WTC11 (cell line): ENCODE results near the gene ADGRF3. TPM values are rescaled to one million over a fixed set of nuclear protein-coding genes. Genes with fewer than 3 reads are reported as not detected.

Experiments
- ATAC-seq: fragments of 200-7000 bp; cut with Tn5 transposase; 2 replicates; pipeline ENCODE4 v1.10.0; 2021; ENCODE audit warnings: mild to moderate bottlenecking, moderate library complexity
- CTCF ChIA-PET: fragments of 300-600 bp; sonication (Branson Sonifier 250); formaldehyde crosslinking; loops from one replicate; lab custom pipeline; 2021; ENCODE audit warnings: antibody characterized with exemption; lab: Charles Lee
- POLR2A ChIA-PET: fragments of 350-600 bp; sonication (Branson Sonifier 250); formaldehyde crosslinking; loops from one replicate; lab custom pipeline; 2021; ENCODE audit warnings: antibody characterized with exemption; lab: Charles Lee
- DNase-seq: peaks from one replicate; pipeline ENCODE4 v3.0.0; 2021; ENCODE audit warnings: low spot score
- H3K27ac Mint-ChIP-seq: 2 replicates; pipeline ENCODE4 v1.8.0; 2021; ENCODE audit warnings: mixed read lengths
- H3K27me3 Mint-ChIP-seq: 2 replicates; pipeline ENCODE4 v1.8.0; 2021; ENCODE audit warnings: low read depth, mild to moderate bottlenecking, moderate library complexity, mixed read lengths
- H3K36me3 Mint-ChIP-seq: 2 replicates; pipeline ENCODE4 v1.8.0; 2021; ENCODE audit warnings: mixed read lengths
- H3K4me1 Mint-ChIP-seq: 2 replicates; pipeline ENCODE4 v1.8.0; 2022; ENCODE audit warnings: mixed read lengths
- H3K4me3 Mint-ChIP-seq: 2 replicates; pipeline ENCODE4 v1.8.0; 2021; ENCODE audit warnings: mild to moderate bottlenecking, moderate library complexity, mixed read lengths
- H3K9me3 Mint-ChIP-seq: 2 replicates; pipeline ENCODE4 v1.8.0; 2021; ENCODE audit warnings: mixed read lengths
- ARID4B ChIP-seq: sonication (generic); formaldehyde crosslinking; IDR thresholded peaks from 2 replicates; pipeline ENCODE4 v1.8.0; 2023; ENCODE audit warnings: missing genetic modification reagents, mild to moderate bottlenecking, borderline replicate concordance
- ATF3 ChIP-seq: sonication (generic); formaldehyde crosslinking; conservative IDR thresholded peaks from 2 replicates; pipeline ENCODE4 v1.8.1; 2022; ENCODE audit warnings: mild to moderate bottlenecking, missing genetic modification reagents
- ERG ChIP-seq: fragments of 250-450 bp; sonication (Bioruptor Pico); IDR thresholded peaks from 2 replicates; pipeline ENCODE4 v1.8.0; 2021; ENCODE audit warnings: mild to moderate bottlenecking
- GABPB1 ChIP-seq: sonication (generic); formaldehyde crosslinking; IDR thresholded peaks from 2 replicates; pipeline ENCODE4 v1.8.1; 2023; ENCODE audit warnings: mild to moderate bottlenecking, missing genetic modification reagents
- GTF2I ChIP-seq: fragments of 250-450 bp; sonication (Bioruptor Pico); conservative IDR thresholded peaks from 2 replicates; pipeline ENCODE4 v1.4.0; 2021; ENCODE audit warnings: mild to moderate bottlenecking
- MLX ChIP-seq: sonication (generic); formaldehyde crosslinking; IDR thresholded peaks from 2 replicates; pipeline ENCODE4 v1.8.1; 2023; ENCODE audit warnings: mild to moderate bottlenecking, missing genetic modification reagents, moderate library complexity
- MXD4 ChIP-seq: fragments of 250-450 bp; sonication (Bioruptor Pico); IDR thresholded peaks from 2 replicates; pipeline ENCODE4 v1.8.0; 2021; ENCODE audit warnings: mild to moderate bottlenecking, moderate library complexity, borderline replicate concordance
- NFYB ChIP-seq: sonication (generic); formaldehyde crosslinking; conservative IDR thresholded peaks from 2 replicates; pipeline ENCODE4 v1.8.0; 2022; ENCODE audit warnings: low read depth, missing genetic modification reagents
- SMAD3 ChIP-seq: sonication (generic); formaldehyde crosslinking; IDR thresholded peaks from 2 replicates; pipeline ENCODE4 v1.8.0; 2022; ENCODE audit warnings: missing genetic modification reagents, mild to moderate bottlenecking, borderline replicate concordance
- SMAD4 ChIP-seq: sonication (generic); formaldehyde crosslinking; IDR thresholded peaks from 2 replicates; pipeline ENCODE4 v1.8.0; 2022; ENCODE audit warnings: mild to moderate bottlenecking, missing genetic modification reagents
- TCF7 ChIP-seq: sonication (generic); formaldehyde crosslinking; IDR thresholded peaks from 2 replicates; pipeline ENCODE4 v1.8.0; 2022; ENCODE audit warnings: mild to moderate bottlenecking, low read depth, missing genetic modification reagents, moderate library complexity
- TP53 ChIP-seq: sonication (generic); formaldehyde crosslinking; IDR thresholded peaks from 2 replicates; pipeline ENCODE4 v1.8.1; 2023; ENCODE audit warnings: mild to moderate bottlenecking, missing genetic modification reagents
- ZBTB43 ChIP-seq: sonication (generic); formaldehyde crosslinking; IDR thresholded peaks from 2 replicates; pipeline ENCODE4 v1.8.1; 2023; ENCODE audit warnings: mild to moderate bottlenecking, missing genetic modification reagents
- ZNF512 ChIP-seq: sonication (generic); formaldehyde crosslinking; IDR thresholded peaks from 2 replicates; pipeline ENCODE4 v1.8.1; 2022; ENCODE audit warnings: missing genetic modification reagents, borderline replicate concordance
- total RNA-seq: library from RNA; stranded (reverse); gene quantifications from 3 replicates; pipeline ENCODE4 v1.2.3, GENCODE V29; 2021

Gene ADGRF3
- total RNA-seq, 1 experiment from 2014 or later, result 0.48 TPM

GRCh38 chr2:26337298-26337697 lies 9.3 kb downstream of the ADGRF3 start (continued):
- TF ChIP-seq TP53 (CRISPR knock-in tag) (no peak), ATF3 (CRISPR knock-in tag) (no peak), ZBTB43 (CRISPR knock-in tag) (no peak)

GRCh38 chr2:26336719-26337118 lies 9.9 kb downstream of the ADGRF3 start:
- DNase-seq, result no peak

GRCh38 chr2:26335231-26335630 lies 11.4 kb downstream of the ADGRF3 start:
- no peak overlapping the region for H3K27ac Mint-ChIP-seq
- H3K27me3 Mint-ChIP-seq, result no peaks in the 10 kb centered on the region; the same call in 1 of the 2 replicates
- ChIA-PET POLR2A (no interaction called here), CTCF (no interaction called here)
- H3K9me3 Mint-ChIP-seq, result no peaks in the 10 kb centered on the region
- no peaks in the 10 kb centered on the region for H3K36me3 Mint-ChIP-seq
- ATAC-seq (no peak), DNase-seq (no peak)
- no peak overlapping the region for H3K4me3 Mint-ChIP-seq
- peaks cover 14% of the 10 kb centered on the region for H3K4me1 Mint-ChIP-seq
- TF ChIP-seq ERG (CRISPR knock-in tag) (no peak), ARID4B (CRISPR knock-in tag) (no peak), SMAD3 (CRISPR knock-in tag) (no peak), GTF2I (CRISPR knock-in tag) (no peak), SMAD4 (CRISPR knock-in tag) (no peak), ZNF512 (CRISPR knock-in tag) (no peak)

More at GRCh38 chr2:26336719-26337118, 9.9 kb downstream of the ADGRF3 start:
- H3K4me1 Mint-ChIP-seq, result peaks cover 12% of the 10 kb centered on the region
- H3K36me3 Mint-ChIP-seq, result no peaks in the 10 kb centered on the region
- CTCF ChIA-PET, result no interaction called here
- no peak overlapping the region for H3K4me3 Mint-ChIP-seq
- no peak overlapping the region for H3K27ac Mint-ChIP-seq
- no peak for ATAC-seq
- no peaks in the 10 kb centered on the region; the same call in 1 of the 2 replicates for H3K27me3 Mint-ChIP-seq
- POLR2A ChIA-PET, result no interaction called here
- no peaks in the 10 kb centered on the region for H3K9me3 Mint-ChIP-seq
- TF ChIP-seq ZNF512 (CRISPR knock-in tag) (no peak), MLX (CRISPR knock-in tag) (no peak), SMAD4 (CRISPR knock-in tag) (no peak), ATF3 (CRISPR knock-in tag) (no peak), GABPB1 (CRISPR knock-in tag) (no peak), GTF2I (CRISPR knock-in tag) (no peak), MXD4 (CRISPR knock-in tag) (no peak), NFYB (CRISPR knock-in tag) (no peak), ERG (CRISPR knock-in tag) (no peak), TCF7 (CRISPR knock-in tag) (no peak)
